ES-I3 (cell line): ENCODE data around the gene CARD9.

ENCODE experiments used
- H3K36me3 ChIP-seq: 2 replicates; pipeline ENCODE4 v1.6.1; 2013; ENCODE audit warnings: mild to moderate bottlenecking, low read length, control low read depth, moderate library complexity; ENCODE audit not compliant: insufficient read depth
- H3K4me1 ChIP-seq: 2 replicates; pipeline ENCODE4 v1.6.1; 2013; ENCODE audit warnings: mild to moderate bottlenecking, control low read depth, low read length; ENCODE audit not compliant: insufficient read depth
- H3K9ac ChIP-seq: 2 replicates; pipeline ENCODE4 v1.6.1; 2013; ENCODE audit warnings: low read depth, mild to moderate bottlenecking, low read length, moderate library complexity
- H3K9me3 ChIP-seq: 2 replicates; pipeline ENCODE4 v1.6.1; 2013; ENCODE audit warnings: mild to moderate bottlenecking, low read length, moderate library complexity; ENCODE audit not compliant: control insufficient read depth, insufficient read depth

CARD9 gene

GRCh38 chr9:136395020-136395340 is 21.5 kb upstream of the CARD9 start:
- no peaks in the 10 kb centered on the region for H3K9me3 ChIP-seq
- H3K36me3 ChIP-seq: peaks cover 27% of the 10 kb centered on the region
- no peaks in the 10 kb centered on the region for H3K4me1 ChIP-seq
- no peak overlapping the region for H3K9ac ChIP-seq

DNA sequence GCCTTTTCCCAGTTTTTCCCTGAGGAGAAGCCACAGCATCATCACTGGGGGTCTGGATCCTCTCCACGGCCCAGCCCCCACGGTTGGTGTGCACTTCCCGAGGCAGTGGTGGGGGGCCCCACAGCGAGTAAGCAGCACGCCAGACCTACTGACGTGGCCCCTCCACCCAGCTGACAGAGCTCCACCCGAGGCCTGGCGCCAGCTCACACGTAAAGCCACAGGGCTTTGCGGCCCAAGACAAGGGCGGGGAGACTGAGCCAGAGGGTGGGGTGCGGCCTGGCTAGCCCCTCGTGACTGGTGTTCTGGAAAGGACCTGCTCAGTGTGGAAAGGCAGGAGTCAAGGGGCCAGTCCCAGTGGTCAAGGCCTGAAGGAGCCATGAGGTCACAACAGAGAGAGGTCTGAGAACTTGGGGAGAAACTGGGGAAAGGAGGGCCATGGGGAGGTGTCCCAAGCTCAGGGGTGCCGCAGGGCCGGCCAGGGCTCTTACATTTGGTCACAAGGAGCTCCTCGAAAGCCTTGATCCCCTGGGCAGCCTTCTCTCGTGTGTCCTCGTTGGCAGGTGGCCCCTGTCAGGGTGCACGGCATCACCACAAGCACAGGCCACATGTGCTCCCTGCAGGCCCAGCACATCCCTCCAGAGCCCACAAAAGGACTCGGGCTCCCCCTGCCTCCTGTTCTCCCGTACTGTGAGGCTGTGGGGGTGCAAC is 21.0 kb upstream of the CARD9 start:
- Histone ChIP-seq H3K4me1 (no peaks in the 10 kb centered on the region), H3K36me3 (peaks cover 31% of the 10 kb centered on the region), H3K9me3 (no peaks in the 10 kb centered on the region), H3K9ac (no peak overlapping the region)

DNA sequence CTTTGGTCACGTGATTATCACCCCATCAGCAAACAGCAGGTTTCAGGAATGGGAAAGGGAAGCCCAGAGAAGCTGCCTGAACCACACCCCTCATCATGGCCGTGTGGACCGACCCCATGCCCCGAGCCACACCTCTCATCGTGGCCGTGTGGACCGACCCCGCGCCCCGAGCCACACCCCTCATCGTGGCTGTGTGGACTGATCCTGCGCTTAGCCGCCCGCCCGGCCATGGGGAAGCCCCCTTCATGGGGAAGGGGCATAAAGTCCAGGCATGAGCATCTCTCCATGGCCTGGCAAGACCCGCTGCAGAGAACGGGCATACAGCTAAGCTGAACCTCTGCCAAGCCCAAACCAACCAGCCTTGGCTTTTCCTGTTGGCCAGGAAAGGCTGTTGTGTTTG is 20.1 kb upstream of the CARD9 start:
- H3K36me3 ChIP-seq: peaks cover 31% of the 10 kb centered on the region
- no peaks in the 10 kb centered on the region for H3K4me1 ChIP-seq
- H3K9me3 ChIP-seq: no peaks in the 10 kb centered on the region
- no peak overlapping the region for H3K9ac ChIP-seq

GRCh38 chr9:136392538-136393449 is 19.3 kb upstream of the CARD9 start:
- Histone ChIP-seq H3K36me3 (peaks cover 34% of the 10 kb centered on the region), H3K9me3 (no peaks in the 10 kb centered on the region), H3K4me1 (no peaks in the 10 kb centered on the region), H3K9ac (no peak overlapping the region)

DNA sequence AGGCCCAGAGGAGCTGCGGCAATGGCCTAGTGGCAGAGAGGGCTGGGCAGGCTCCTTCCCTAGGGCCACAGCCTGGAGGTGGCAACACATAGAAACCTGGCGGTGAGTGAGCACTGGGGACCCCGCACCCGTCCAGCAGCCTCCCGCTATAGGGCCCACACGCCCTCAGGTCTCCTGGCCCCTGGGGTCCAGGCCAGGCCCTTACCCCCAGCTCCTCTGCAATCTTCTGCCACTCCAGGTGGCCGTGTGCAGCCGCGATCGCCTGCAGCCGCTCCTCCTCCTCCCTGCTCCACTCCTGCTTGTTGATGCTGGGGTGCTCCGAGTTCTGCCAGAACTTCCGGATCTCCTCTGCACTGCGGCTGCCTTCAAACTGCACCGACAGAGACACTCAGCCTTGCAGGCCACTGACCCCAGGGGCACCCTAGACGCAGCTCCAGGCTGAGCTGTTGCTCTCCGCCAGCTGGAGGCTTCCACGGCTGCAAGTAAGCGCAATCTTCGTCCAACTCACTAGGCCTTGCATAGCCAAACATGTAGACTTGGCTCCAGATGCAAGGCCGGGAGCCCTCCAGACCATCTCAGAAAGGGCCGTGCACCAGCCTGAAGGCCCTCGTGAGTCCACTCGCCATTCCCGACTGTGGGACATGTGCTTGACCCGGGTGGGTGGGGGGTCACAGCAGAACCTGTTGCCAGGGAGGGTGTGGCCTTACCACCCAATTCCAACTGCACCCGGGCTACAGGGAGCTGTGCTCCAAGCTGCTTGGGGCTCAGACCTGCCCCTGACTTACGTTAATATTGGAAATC is 18.5 kb upstream of the CARD9 start:
- Histone ChIP-seq H3K4me1 (no peaks in the 10 kb centered on the region), H3K9ac (no peak overlapping the region), H3K36me3 (peaks cover 37% of the 10 kb centered on the region), H3K9me3 (no peaks in the 10 kb centered on the region)

GRCh38 chr9:136389396-136389795 is 15.9 kb upstream of the CARD9 start:
- H3K4me1 ChIP-seq: no peaks in the 10 kb centered on the region
- H3K9me3 ChIP-seq: no peaks in the 10 kb centered on the region
- peaks cover 34% of the 10 kb centered on the region for H3K36me3 ChIP-seq
- H3K9ac ChIP-seq: no peak overlapping the region

DNA sequence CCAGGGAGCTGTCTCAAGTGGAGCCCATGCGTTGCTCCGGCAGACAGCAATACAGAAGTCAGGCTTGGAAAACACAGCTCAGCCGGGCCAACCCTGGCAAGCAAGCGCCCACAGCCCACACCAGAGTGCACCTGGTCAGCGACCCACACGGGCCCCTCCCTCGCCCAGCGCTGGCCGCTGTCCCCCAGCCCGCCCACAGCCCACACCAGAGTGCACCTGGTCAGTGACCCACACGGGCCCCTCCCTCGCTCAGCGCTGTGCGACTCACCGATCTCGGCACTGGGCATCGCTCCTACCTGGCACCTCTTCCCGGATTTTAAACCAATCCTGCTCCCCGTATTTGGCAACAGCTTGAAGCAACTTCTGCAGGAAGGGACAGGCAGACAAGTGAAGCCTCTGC is 13.7 kb upstream of the CARD9 start:
- H3K4me1 ChIP-seq: no peaks in the 10 kb centered on the region
- no peak overlapping the region for H3K9ac ChIP-seq
- H3K9me3 ChIP-seq: no peaks in the 10 kb centered on the region
- H3K36me3 ChIP-seq: peaks cover 27% of the 10 kb centered on the region

DNA sequence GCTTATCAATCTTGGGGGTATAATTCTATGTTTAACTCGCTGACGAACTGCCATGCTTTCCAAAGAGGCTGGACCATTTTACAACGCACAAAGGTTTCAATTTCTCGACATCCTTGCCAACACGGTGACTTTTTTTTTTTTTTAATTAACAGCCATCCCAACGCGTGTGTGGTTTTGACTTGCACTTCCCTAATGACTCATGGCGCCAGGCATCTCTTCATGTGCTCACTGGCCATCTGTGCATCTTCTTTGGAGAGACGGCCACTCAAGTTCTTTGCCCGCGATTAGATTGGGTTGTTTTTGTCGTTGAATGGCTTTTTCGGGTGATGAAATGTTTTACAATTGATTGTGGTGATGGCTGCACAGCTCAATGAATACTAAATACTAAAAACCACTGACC is 12.5 kb upstream of the CARD9 start:
- Histone ChIP-seq H3K9me3 (no peaks in the 10 kb centered on the region), H3K4me1 (no peaks in the 10 kb centered on the region), H3K9ac (no peak overlapping the region), H3K36me3 (peaks cover 24% of the 10 kb centered on the region; the same call in 1 of the 2 replicates)

GRCh38 chr9:136385015-136385414 is 11.5 kb upstream of the CARD9 start:
- Histone ChIP-seq H3K9ac (no peak overlapping the region), H3K9me3 (no peaks in the 10 kb centered on the region), H3K36me3 (peaks cover 22% of the 10 kb centered on the region; the same call in 1 of the 2 replicates), H3K4me1 (no peaks in the 10 kb centered on the region)

- Histone ChIP-seq H3K9ac (no peak overlapping the region), H3K36me3 (peaks cover 18% of the 10 kb centered on the region; the same call in 1 of the 2 replicates), H3K9me3 (no peaks in the 10 kb centered on the region), H3K4me1 (no peaks in the 10 kb centered on the region)
Observed at GRCh38 chr9:136383436-136383835, 10.0 kb upstream of the CARD9 start.

DNA sequence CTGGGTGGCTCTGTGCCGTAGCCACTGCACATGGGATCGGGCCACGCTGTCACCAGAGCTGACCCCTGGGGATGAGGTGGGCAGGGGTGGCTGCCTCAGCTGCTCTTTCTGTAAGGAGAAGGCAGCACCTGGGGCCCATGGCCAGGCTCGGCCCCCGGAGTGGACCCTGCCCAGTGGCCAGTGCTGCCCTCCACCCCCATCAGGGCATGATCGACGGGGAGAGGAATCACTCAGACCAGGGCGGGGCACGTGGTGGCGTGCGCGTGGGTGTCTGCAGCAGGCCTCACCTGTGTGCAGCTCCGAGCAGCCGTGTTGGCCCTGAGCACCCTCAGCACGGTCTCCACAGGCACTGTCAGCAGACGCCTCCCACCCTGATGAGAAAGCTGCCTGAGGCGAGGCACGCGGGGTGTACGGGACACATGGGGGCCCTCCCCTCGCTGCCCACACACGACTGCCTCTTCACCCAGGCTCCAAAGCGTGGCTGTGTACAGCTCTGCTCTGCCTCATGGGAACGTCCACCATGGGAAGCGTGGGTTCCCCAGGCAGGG is 8.6 kb upstream of the CARD9 start:
- no peaks in the 10 kb centered on the region for H3K9me3 ChIP-seq
- peaks cover 13% of the 10 kb centered on the region; the same call in 1 of the 2 replicates for H3K36me3 ChIP-seq
- H3K4me1 ChIP-seq: no peaks in the 10 kb centered on the region
- H3K9ac ChIP-seq: no peak overlapping the region

DNA sequence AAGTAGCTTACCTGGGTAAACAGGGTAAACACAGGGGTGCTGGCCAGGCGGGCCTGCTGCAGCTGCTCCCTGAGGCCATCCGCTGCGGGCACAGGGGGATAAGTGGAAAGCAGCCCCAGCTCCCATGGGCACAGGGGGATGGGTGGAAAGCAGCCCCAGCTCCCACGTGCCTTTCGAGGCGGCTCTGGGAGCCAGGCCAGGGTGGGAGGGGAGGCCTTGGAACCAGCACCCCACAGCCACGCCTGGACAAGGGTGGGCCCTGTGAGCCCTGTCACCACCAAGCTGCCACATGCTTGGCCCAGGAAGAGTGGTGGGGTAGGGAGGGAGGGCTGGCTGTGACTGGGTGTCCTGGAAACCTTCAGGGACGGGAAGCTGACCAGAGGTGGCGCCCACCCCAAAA is 7.8 kb upstream of the CARD9 start:
- no peaks in the 10 kb centered on the region for H3K9me3 ChIP-seq
- peaks cover 10% of the 10 kb centered on the region; the same call in 1 of the 2 replicates for H3K36me3 ChIP-seq
- no peak overlapping the region for H3K9ac ChIP-seq
- H3K4me1 ChIP-seq: no peaks in the 10 kb centered on the region

GRCh38 chr9:136380381-136380780 is 6.9 kb upstream of the CARD9 start:
- H3K36me3 ChIP-seq: peaks cover 9% of the 10 kb centered on the region; the same call in 1 of the 2 replicates
- no peaks in the 10 kb centered on the region for H3K4me1 ChIP-seq
- no peaks in the 10 kb centered on the region for H3K9me3 ChIP-seq
- H3K9ac ChIP-seq: no peak overlapping the region

- H3K36me3 ChIP-seq: peaks cover 9% of the 10 kb centered on the region; the same call in 1 of the 2 replicates
- H3K9ac ChIP-seq: no peak overlapping the region
- no peaks in the 10 kb centered on the region for H3K4me1 ChIP-seq
Observed at GRCh38 chr9:136379891-136380290, 6.4 kb upstream of the CARD9 start.

More at GRCh38 chr9:136379891-136380290, 6.4 kb upstream of the CARD9 start:
- H3K9me3 ChIP-seq: no peaks in the 10 kb centered on the region
